WERI-Rb-1 (cell line): ENCODE measurements around the gene DCLK1.

ENCODE experiments used
- DNase-seq: peaks from one replicate; pipeline ENCODE4 v3.0.0-alpha.2; 2020
- H3K27ac ChIP-seq: fragments of 250-450 bp; sonication (Bioruptor Pico); 2 replicates; pipeline ENCODE4 v1.5.1; 2020; ENCODE audit warnings: mild to moderate bottlenecking, moderate library complexity
- H3K27me3 ChIP-seq: fragments of 250-450 bp; sonication (Bioruptor Pico); 2 replicates; pipeline ENCODE4 v1.5.1; 2021; ENCODE audit warnings: mild to moderate bottlenecking, low read depth, moderate library complexity; ENCODE audit not compliant: insufficient read depth, severe bottlenecking
- H3K36me3 ChIP-seq: fragments of 250-450 bp; sonication (Bioruptor Pico); 2 replicates; pipeline ENCODE4 v1.5.1; 2020; ENCODE audit warnings: mild to moderate bottlenecking, moderate library complexity
- H3K4me3 ChIP-seq: 2 replicates; pipeline ENCODE4 v1.5.1; 2011; ENCODE audit warnings: low read depth, mild to moderate bottlenecking, control low read depth, low read length
- H3K9me3 ChIP-seq: fragments of 250-450 bp; sonication (Bioruptor Pico); 2 replicates; pipeline ENCODE4 v1.5.1; 2021; ENCODE audit warnings: mild to moderate bottlenecking, moderate library complexity; ENCODE audit not compliant: severe bottlenecking
- CTCF ChIP-seq: IDR thresholded peaks from 2 replicates; pipeline ENCODE4 v1.5.1; 2011; ENCODE audit warnings: low read depth, mild to moderate bottlenecking, control low read depth, inconsistent platforms, low read length

The DCLK1 gene

DNA sequence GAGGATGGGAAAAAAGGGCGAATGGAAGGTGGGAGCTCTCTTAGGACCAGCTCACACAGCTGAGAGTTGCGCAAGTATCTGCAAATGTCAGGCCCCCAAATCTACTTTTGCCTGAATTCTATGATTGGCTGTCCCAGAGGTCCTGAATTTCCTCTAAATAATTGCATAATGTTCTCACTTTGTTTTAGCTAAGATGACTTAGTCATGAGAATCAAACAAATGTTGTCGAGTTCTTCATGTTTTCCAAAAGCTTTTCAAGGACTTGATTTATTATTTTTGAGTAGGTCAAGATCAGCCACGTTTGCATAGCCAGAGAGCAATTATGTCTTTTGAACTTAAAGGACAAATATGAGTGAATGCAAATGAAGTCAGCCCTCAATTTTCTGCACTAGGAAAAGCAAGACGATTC, 408.1 kb downstream of the DCLK1 start:
- DNase-seq = no peak
- no peak overlapping the region for H3K4me3 ChIP-seq

GRCh38 chr13:35722458-35723052, 408.6 kb downstream of the DCLK1 start:
- no peak for TF ChIP-seq CTCF
- H3K27me3 ChIP-seq = no peaks in the 10 kb centered on the region
- no peak overlapping the region for H3K4me3 ChIP-seq
- H3K36me3 ChIP-seq = no peaks in the 10 kb centered on the region
- no peaks in the 10 kb centered on the region for H3K9me3 ChIP-seq
- no peak overlapping the region for H3K27ac ChIP-seq
- DNase-seq = no peak

More for the DNA sequence above, 408.1 kb downstream of the DCLK1 start:
- Histone ChIP-seq H3K27ac (no peak overlapping the region), H3K27me3 (no peaks in the 10 kb centered on the region), H3K36me3 (no peaks in the 10 kb centered on the region), H3K9me3 (no peaks in the 10 kb centered on the region)
- TF ChIP-seq CTCF = no peak

- Histone ChIP-seq H3K9me3 (no peaks in the 10 kb centered on the region), H3K27me3 (no peaks in the 10 kb centered on the region), H3K27ac (no peak overlapping the region), H3K4me3 (no peak overlapping the region), H3K36me3 (no peaks in the 10 kb centered on the region)
- peak; percentile 85 for DNase-seq
- peak; percentile 92 for TF ChIP-seq CTCF
Measured at GRCh38 chr13:35720690-35721554, 410.3 kb downstream of the DCLK1 start.

- H3K27me3 ChIP-seq = no peaks in the 10 kb centered on the region
- no peaks in the 10 kb centered on the region for H3K9me3 ChIP-seq
- H3K4me3 ChIP-seq = no peak overlapping the region
- H3K27ac ChIP-seq = no peak overlapping the region
- no peak for DNase-seq
- no peak for TF ChIP-seq CTCF
- no peaks in the 10 kb centered on the region for H3K36me3 ChIP-seq
Measured at GRCh38 chr13:35720290-35720689, 410.9 kb downstream of the DCLK1 start.
